SK-N-SH (cell line): Measurements from ENCODE around the gene PNMA1.

Experiments
- EP300 ChIP-seq, 2 experiments: IDR thresholded peaks; 2 replicates each; pipeline versions ENCODE4 v1.4.0 to v1.6.1; 2012; ENCODE audit warnings: borderline replicate concordance in 1 of 2, low read depth in 1 of 2, low read length in 1 of 2
- EZH2phosphoT487 ChIP-seq: fragments of 200-600 bp; sonication (generic); IDR thresholded peaks from 2 replicates; pipeline ENCODE4 v1.6.1; 2017; ENCODE audit warnings: low read depth, mixed run types, mild to moderate bottlenecking, antibody characterized with exemption, moderate library complexity, borderline replicate concordance
- JUND ChIP-seq: IDR thresholded peaks from 2 replicates; pipeline ENCODE4 v1.4.0; 2012
- MEF2A ChIP-seq: IDR thresholded peaks from 2 replicates; pipeline ENCODE4 v1.4.0; 2012; ENCODE audit warnings: low read depth, borderline replicate concordance
- NFIC ChIP-seq: IDR thresholded peaks from 2 replicates; pipeline ENCODE4 v1.4.0; 2012; ENCODE audit warnings: borderline replicate concordance
- POLR2AphosphoS5 ChIP-seq: IDR thresholded peaks from 2 replicates; pipeline ENCODE4 v1.6.1; 2012; ENCODE audit warnings: low read depth, low read length
- RAD21 ChIP-seq: IDR thresholded peaks from 2 replicates; pipeline ENCODE4 v1.6.1; 2012; ENCODE audit warnings: mild to moderate bottlenecking, low read length
- RCOR1 ChIP-seq: fragments of 150-350 bp; IDR thresholded peaks from 2 replicates; pipeline ENCODE4 v1.6.1; 2017; ENCODE audit warnings: antibody characterized with exemption, low read length
- RFX5 ChIP-seq: IDR thresholded peaks from 2 replicates; pipeline ENCODE4 v1.6.1; 2012; ENCODE audit warnings: mild to moderate bottlenecking, improper control_type of control experiment, low read length
- TAF1 ChIP-seq: IDR thresholded peaks from 2 replicates; pipeline ENCODE4 v1.6.1; 2012; ENCODE audit warnings: low read depth, mild to moderate bottlenecking, low read length, moderate library complexity, borderline replicate concordance
- YY1 ChIP-seq: IDR thresholded peaks from 2 replicates; pipeline ENCODE4 v1.4.0; 2012; ENCODE audit warnings: low read depth, mild to moderate bottlenecking
- TF ChIP-seq, protein P1 (sequence below): IDR thresholded peaks from 2 replicates; pipeline ENCODE4 v1.4.0; 2012; ENCODE audit warnings: low read depth
- TF ChIP-seq, protein P2 (sequence below): fragments of 200-600 bp; sonication (generic); IDR thresholded peaks from 2 replicates; pipeline ENCODE4 v1.6.1; 2017; ENCODE audit warnings: antibody characterized with exemption, mild to moderate bottlenecking, moderate library complexity
- TF ChIP-seq, protein P3 (sequence below): IDR thresholded peaks from 2 replicates; pipeline ENCODE4 v1.6.1; 2012; ENCODE audit warnings: mild to moderate bottlenecking, low read depth, low read length, moderate library complexity

DNA sequence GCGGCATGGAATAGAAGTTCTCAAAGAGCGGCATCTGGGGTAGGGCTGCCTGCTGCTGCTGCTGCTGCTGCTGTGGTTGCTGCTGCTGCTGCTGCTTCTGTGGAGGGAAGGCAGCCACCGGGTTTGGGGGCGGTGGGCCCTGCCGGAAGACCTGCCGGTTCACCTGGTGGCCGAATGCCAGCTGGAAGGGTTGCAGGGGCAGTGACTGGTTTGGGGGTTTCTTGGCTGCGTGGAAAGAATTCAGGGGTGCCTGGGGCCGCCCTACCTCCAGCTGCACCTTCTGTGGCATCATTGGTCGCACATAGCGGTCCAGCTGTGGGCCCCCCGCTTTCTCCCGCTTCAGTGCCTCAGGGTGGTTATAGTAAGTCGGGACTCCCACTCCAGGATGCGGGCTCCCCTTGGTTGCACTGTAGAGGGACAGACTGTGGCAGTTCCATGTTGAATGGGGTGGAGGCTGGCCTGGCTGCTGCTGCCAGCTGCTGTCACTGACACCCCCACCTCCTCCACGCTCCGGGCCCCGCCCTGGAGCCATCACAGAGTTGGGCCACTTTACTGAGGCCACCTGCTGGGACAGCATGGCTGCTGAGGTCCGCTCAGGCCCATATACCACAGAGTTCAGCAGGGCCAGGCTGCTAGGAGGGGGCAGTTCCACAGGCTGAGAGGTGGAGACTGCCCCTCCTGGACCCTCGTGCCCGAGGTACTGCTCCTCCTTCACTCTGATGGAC, 25.2 kb upstream of the PNMA1 start:
- TF ChIP-seq EZH2phosphoT487 (no peak), TAF1 (no peak), EP300 (IDR thresholded peaks at IDR 0.05; ENCODE audit: borderline replicate concordance in 1 of 2, low read depth in 1 of 2, low read length in 1 of 2) (no peak), RAD21 (no peak), POLR2AphosphoS5 (no peak), RFX5 (no peak), YY1 (no peak), NFIC (no peak), RCOR1 (no peak), JUND (no peak), MEF2A (no peak)
- TF ChIP-seq, protein P1, sequence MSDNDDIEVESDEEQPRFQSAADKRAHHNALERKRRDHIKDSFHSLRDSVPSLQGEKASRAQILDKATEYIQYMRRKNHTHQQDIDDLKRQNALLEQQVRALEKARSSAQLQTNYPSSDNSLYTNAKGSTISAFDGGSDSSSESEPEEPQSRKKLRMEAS, result no peak
- TF ChIP-seq, protein P2, sequence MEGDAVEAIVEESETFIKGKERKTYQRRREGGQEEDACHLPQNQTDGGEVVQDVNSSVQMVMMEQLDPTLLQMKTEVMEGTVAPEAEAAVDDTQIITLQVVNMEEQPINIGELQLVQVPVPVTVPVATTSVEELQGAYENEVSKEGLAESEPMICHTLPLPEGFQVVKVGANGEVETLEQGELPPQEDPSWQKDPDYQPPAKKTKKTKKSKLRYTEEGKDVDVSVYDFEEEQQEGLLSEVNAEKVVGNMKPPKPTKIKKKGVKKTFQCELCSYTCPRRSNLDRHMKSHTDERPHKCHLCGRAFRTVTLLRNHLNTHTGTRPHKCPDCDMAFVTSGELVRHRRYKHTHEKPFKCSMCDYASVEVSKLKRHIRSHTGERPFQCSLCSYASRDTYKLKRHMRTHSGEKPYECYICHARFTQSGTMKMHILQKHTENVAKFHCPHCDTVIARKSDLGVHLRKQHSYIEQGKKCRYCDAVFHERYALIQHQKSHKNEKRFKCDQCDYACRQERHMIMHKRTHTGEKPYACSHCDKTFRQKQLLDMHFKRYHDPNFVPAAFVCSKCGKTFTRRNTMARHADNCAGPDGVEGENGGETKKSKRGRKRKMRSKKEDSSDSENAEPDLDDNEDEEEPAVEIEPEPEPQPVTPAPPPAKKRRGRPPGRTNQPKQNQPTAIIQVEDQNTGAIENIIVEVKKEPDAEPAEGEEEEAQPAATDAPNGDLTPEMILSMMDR, result no peak
- TF ChIP-seq, protein P3, sequence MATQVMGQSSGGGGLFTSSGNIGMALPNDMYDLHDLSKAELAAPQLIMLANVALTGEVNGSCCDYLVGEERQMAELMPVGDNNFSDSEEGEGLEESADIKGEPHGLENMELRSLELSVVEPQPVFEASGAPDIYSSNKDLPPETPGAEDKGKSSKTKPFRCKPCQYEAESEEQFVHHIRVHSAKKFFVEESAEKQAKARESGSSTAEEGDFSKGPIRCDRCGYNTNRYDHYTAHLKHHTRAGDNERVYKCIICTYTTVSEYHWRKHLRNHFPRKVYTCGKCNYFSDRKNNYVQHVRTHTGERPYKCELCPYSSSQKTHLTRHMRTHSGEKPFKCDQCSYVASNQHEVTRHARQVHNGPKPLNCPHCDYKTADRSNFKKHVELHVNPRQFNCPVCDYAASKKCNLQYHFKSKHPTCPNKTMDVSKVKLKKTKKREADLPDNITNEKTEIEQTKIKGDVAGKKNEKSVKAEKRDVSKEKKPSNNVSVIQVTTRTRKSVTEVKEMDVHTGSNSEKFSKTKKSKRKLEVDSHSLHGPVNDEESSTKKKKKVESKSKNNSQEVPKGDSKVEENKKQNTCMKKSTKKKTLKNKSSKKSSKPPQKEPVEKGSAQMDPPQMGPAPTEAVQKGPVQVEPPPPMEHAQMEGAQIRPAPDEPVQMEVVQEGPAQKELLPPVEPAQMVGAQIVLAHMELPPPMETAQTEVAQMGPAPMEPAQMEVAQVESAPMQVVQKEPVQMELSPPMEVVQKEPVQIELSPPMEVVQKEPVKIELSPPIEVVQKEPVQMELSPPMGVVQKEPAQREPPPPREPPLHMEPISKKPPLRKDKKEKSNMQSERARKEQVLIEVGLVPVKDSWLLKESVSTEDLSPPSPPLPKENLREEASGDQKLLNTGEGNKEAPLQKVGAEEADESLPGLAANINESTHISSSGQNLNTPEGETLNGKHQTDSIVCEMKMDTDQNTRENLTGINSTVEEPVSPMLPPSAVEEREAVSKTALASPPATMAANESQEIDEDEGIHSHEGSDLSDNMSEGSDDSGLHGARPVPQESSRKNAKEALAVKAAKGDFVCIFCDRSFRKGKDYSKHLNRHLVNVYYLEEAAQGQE, result no peak
